GM12872 (cell line): ENCODE measurements around the gene TEX2.
A peak's percentile ranks its signal among the peaks of the same experiment; 100 is the strongest.

Experiments
- CTCF ChIP-seq: IDR thresholded peaks from 3 replicates; pipeline ENCODE4 v1.5.1; 2011; ENCODE audit warnings: low read depth, mild to moderate bottlenecking, low read length, moderate library complexity; ENCODE audit not compliant: insufficient read depth

Gene TEX2

GRCh38 chr17:64138441-64138840 is 124.6 kb downstream of the TEX2 start:
- TF ChIP-seq CTCF, result no peak

DNA sequence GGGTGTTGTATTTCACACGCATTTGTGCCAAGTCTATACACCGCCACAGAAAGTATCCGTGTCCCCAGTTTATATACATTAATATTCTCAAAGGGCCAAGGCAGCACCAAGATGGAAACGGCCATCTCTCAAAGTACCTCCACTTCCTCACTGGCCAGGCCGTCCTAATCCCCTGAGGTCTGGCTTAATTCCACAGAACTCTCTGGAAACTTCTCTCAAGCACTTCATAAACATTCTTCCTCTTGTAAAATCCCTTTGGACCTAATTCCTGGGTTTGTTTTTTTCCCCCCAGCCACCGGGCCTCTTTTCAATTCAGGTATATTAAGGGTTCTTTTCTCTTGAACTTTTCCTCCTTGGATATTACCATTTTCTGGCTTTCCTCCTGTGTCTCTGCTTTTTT is 128.1 kb downstream of the TEX2 start:
- TF ChIP-seq CTCF, result no peak

DNA sequence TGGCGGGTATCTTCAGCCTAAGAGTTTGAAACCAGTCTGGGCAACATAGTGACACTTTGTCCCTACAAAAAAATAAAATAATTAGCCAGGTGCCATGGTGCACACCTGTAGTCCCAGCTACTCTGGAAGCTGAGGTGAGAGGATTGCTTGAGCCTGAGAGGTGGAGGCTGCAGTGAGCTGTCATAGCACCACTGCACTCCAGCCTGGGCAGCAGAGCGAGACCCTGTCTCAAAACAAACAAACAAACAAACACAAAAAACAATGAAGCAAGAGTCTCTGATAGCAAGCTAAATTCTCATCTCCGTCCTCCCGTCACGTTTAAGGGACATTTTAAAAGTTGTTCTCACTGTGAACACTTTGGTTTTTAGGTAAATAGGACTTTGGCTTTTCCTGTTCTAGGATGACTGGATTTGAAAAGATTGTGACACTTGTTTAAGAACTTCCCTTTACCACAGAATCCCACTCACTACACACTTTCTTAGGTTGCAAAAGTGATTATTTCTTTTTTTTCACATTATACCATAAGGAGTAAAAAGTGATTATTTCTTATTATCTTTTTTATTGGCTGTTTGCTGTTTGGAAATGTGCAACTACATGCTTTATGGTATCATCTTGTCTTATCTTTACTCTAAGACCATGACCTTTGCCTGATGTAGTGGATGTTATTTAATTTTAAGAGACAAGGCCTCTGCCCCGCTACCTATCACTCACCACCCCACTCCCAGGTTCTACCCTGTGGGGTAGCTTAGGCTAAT is 128.7 kb downstream of the TEX2 start:
- no peak for TF ChIP-seq CTCF

DNA sequence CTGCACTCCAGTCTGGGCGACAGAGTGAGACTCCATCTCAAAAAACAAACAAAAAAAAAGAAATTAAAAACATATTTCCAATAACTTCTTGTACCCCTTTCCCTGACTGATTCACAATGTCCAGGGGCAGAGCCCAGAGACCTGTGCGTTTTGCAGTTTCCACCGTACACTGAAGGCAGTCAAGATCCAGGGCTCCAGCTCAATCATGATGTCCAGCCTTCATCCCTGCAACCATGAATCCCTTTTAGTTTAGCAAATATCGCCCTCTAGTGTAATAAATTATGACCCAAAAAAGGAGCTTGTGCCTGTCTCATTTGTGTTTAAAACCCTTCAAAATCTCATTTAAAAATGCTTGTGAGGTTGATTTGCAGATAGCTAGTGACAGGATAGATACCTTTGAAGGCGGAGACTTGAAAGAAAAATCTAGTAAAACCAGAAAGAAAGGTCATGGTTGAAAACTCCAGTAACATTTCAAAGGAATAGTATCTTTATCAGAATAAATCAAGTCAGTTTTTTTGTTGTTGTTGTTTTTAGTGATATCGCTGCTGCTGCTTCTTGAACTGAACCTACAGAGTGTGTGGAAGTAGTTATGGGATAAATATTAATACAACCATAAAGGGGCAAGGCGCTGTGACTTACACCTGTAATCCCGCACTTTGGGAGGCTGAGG is 129.4 kb downstream of the TEX2 start:
- peak; percentile 60 for TF ChIP-seq CTCF

DNA sequence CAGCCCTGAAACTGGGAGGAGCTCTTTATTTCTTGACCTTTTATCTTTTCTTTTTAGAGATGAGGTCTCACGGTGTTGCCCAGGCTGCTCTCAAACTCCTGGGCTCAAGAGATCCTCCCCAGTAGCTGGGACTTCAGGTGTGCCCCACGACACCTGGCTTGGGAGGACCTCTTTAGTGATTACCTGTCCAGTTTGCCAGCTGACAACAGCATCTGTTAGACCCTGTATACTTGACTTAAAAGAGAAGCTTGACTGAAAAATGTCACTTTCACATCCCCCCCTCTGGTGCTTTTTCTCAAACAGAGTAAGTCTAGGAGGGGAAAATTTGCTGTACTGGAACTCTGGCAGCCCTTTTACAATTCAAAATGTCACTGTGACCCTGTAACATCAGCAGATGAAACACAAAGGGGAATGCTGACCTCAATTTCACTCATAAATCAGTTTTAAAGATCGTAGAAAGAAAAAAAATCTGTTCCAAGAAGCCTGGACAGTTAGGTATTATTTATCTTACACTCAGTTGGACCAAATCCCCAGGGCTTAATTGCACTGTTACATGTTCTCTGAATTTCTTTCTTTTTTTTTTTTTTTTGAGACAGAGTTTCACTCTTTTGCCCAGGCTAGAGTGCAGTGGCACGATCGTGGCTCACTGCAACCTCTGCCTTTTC is 131.3 kb downstream of the TEX2 start:
- TF ChIP-seq CTCF, result no peak

- 0 out of 3 replicates have a peak, but pooled peaks have one; percentile 15 for TF ChIP-seq CTCF
Observed at GRCh38 chr17:64130559-64131001, 132.5 kb downstream of the TEX2 start.

- no peak for TF ChIP-seq CTCF
Observed at GRCh38 chr17:64129765-64130558, 133.1 kb downstream of the TEX2 start, which contains the start of gene ERN1. Gene ERN1, minus strand, starts transcription at chr17:64130144. Its CDS starts 115 bp downstream, at chr17:64130029.
